Measurements from ENCODE around the gene DGKE. TPM values are rescaled to one million over a fixed set of nuclear protein-coding genes. Genes with fewer than 3 reads are reported as not detected.

DGKE gene
- total RNA-seq, 1 donor from 2014 or later, result 5.4 TPM

- H3K4me1 Mint-ChIP-seq, result peaks cover 26% of the 10 kb centered on the region
- H3K27me3 Mint-ChIP-seq (ENCODE audit: low read depth), result no peaks in the 10 kb centered on the region
- peak overlapping the region; percentile 10 for H3K4me3 Mint-ChIP-seq
- no peaks in the 10 kb centered on the region for H3K36me3 Mint-ChIP-seq (ENCODE audit: low read depth)
- no peak overlapping the region for H3K27ac Mint-ChIP-seq (ENCODE audit: unreplicated experiment)
- no peak for TF ChIP-seq CTCF (conservative IDR thresholded peaks at IDR 0.05)
- DNase-seq (ENCODE audit: low read depth, low spot score), result peak; percentile 20
- no peaks in the 10 kb centered on the region for H3K9me3 Mint-ChIP-seq
These were observed 30.0 kb downstream of the DGKE start for GRCh38 chr17:56863974-56864373.

DNA sequence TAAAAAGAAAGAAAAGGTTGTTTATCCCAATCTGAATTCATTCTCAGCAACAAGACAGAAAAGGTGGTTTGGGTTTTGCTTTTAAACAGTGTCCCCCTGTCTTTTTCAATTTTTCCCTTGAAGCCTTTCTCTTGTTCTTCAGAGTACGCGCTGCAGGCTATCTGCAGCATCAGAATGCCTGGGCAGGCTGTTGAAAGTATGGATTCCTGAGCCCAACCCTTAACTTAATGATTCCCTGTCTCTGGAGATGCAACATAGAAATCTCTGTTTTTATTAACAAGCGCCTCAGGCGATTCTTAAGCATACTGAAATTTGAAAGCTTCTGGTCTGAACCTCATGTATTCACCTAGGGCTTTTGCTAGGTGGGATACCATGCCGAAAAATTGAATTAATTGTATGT, 32.1 kb downstream of the DGKE start:
- DNase-seq (ENCODE audit: low read depth, low spot score), result no peak
- peaks cover 2% of the 10 kb centered on the region for H3K9me3 Mint-ChIP-seq
- no peak for TF ChIP-seq CTCF (conservative IDR thresholded peaks at IDR 0.05)

DNA sequence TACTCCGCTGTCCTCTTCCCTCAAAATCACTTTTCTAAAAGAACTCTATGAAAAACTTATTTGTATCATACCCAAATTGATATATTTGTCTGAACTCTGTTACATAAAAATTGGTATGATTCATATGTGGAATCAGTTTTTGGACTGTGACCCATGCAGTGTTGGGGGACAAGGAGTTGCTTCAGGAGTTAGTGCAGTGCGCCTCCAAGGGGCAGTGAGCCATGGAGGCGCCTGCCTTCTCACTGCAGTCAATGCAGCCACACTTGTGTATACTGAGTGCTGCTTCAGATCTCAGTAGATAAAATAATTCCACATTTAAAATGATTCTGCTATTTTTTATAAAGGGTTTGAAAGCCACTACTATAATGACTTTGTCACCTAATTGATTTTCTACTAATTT, 32.5 kb downstream of the DGKE start:
- Mint-ChIP-seq H3K4me3 (no peak overlapping the region), H3K27me3 (ENCODE audit: low read depth) (no peaks in the 10 kb centered on the region), H3K27ac (ENCODE audit: unreplicated experiment) (no peak overlapping the region), H3K9me3 (peaks cover 2% of the 10 kb centered on the region), H3K4me1 (peaks cover 26% of the 10 kb centered on the region), H3K36me3 (ENCODE audit: low read depth) (no peaks in the 10 kb centered on the region)
- no peak for DNase-seq (ENCODE audit: low read depth, low spot score)
- TF ChIP-seq CTCF (conservative IDR thresholded peaks at IDR 0.05), result no peak

More for the DNA sequence above, 32.1 kb downstream of the DGKE start:
- H3K36me3 Mint-ChIP-seq (ENCODE audit: low read depth), result no peaks in the 10 kb centered on the region
- no peaks in the 10 kb centered on the region for H3K27me3 Mint-ChIP-seq (ENCODE audit: low read depth)
- peaks cover 26% of the 10 kb centered on the region for H3K4me1 Mint-ChIP-seq
- H3K27ac Mint-ChIP-seq (ENCODE audit: unreplicated experiment), result no peak overlapping the region
- no peak overlapping the region for H3K4me3 Mint-ChIP-seq

- Mint-ChIP-seq H3K27ac (ENCODE audit: unreplicated experiment) (no peak overlapping the region), H3K36me3 (ENCODE audit: low read depth) (no peaks in the 10 kb centered on the region), H3K27me3 (ENCODE audit: low read depth) (no peaks in the 10 kb centered on the region), H3K4me1 (peaks cover 26% of the 10 kb centered on the region), H3K9me3 (peaks cover 2% of the 10 kb centered on the region), H3K4me3 (no peak overlapping the region)
- TF ChIP-seq CTCF (conservative IDR thresholded peaks at IDR 0.05), result no peak
- DNase-seq (ENCODE audit: low read depth, low spot score), result no peak
These were observed 34.0 kb downstream of the DGKE start for GRCh38 chr17:56867948-56868376.

- Mint-ChIP-seq H3K9me3 (peaks cover 2% of the 10 kb centered on the region), H3K27me3 (ENCODE audit: low read depth) (no peaks in the 10 kb centered on the region), H3K4me3 (no peak overlapping the region), H3K4me1 (peaks cover 20% of the 10 kb centered on the region), H3K36me3 (ENCODE audit: low read depth) (no peaks in the 10 kb centered on the region), H3K27ac (ENCODE audit: unreplicated experiment) (no peak overlapping the region)
- TF ChIP-seq CTCF (conservative IDR thresholded peaks at IDR 0.05), result no peak
- DNase-seq (ENCODE audit: low read depth, low spot score), result no peak
These were observed 34.8 kb downstream of the DGKE start for GRCh38 chr17:56868716-56869115.
